Trophoblast cell (in vitro differentiated cells and primary cell): ENCODE results near the gene FADD.

Source experiments
- DNase-seq, 2 donors: peaks; one replicate each; pipeline ENCODE4 v3.0.0-alpha.2; 2016
- H2AFZ ChIP-seq: 2 replicates; pipeline ENCODE4 v1.6.1; 2013; ENCODE audit warnings: low read length, moderate library complexity, mild to moderate bottlenecking; ENCODE audit not compliant: insufficient read depth, poor library complexity
- H2AK5ac ChIP-seq: 2 replicates; pipeline ENCODE4 v1.6.1; 2013; ENCODE audit warnings: mild to moderate bottlenecking, low read length
- H2BK120ac ChIP-seq: 2 replicates; pipeline ENCODE4 v1.6.1; 2013; ENCODE audit warnings: low read length, mild to moderate bottlenecking, moderate library complexity; ENCODE audit not compliant: insufficient read depth, poor library complexity
- H2BK12ac ChIP-seq: 2 replicates; pipeline ENCODE4 v1.6.1; 2013; ENCODE audit warnings: mild to moderate bottlenecking, low read length, moderate library complexity
- H2BK5ac ChIP-seq: 2 replicates; pipeline ENCODE4 v1.6.1; 2013; ENCODE audit warnings: low read length, low read depth, moderate library complexity, mild to moderate bottlenecking; ENCODE audit not compliant: poor library complexity
- H3K14ac ChIP-seq: 2 replicates; pipeline ENCODE4 v1.6.1; 2013; ENCODE audit warnings: mild to moderate bottlenecking, low read length
- H3K18ac ChIP-seq: 2 replicates; pipeline ENCODE4 v1.6.1; 2013; ENCODE audit warnings: mild to moderate bottlenecking, low read length
- H3K23ac ChIP-seq: 2 replicates; pipeline ENCODE4 v1.6.1; 2013; ENCODE audit warnings: low read length
- H3K27ac ChIP-seq: 2 replicates; pipeline ENCODE4 v1.5.1; 2013; ENCODE audit warnings: low read depth, mild to moderate bottlenecking, inconsistent platforms, low read length, moderate library complexity
- H3K27me3 ChIP-seq: 2 replicates; pipeline ENCODE4 v1.6.1; 2013; ENCODE audit warnings: inconsistent platforms, mild to moderate bottlenecking, low read length, moderate library complexity; ENCODE audit not compliant: insufficient read depth
- H3K36me3 ChIP-seq, 2 experiments: 1 replicate in 1 of 2; 2 replicates in 1 of 2; pipeline ENCODE4 v1.6.1; 2013; ENCODE audit warnings: low read length in 2 of 2, mild to moderate bottlenecking in 2 of 2, moderate library complexity in 1 of 2; ENCODE audit not compliant: insufficient read depth in 2 of 2, control insufficient read depth in 1 of 2
- H3K4ac ChIP-seq: 2 replicates; pipeline ENCODE4 v1.6.1; 2013; ENCODE audit warnings: low read depth, mild to moderate bottlenecking, low read length, moderate library complexity
- H3K4me1 ChIP-seq, 2 experiments: 1 replicate in 1 of 2; 2 replicates in 1 of 2; pipeline ENCODE4 v1.6.1; 2013; ENCODE audit warnings: low read length in 2 of 2, mild to moderate bottlenecking in 2 of 2, moderate library complexity in 1 of 2; ENCODE audit not compliant: insufficient read depth in 2 of 2, control insufficient read depth in 1 of 2
- H3K4me2 ChIP-seq: 2 replicates; pipeline ENCODE4 v1.6.1; 2013; ENCODE audit warnings: inconsistent platforms, mild to moderate bottlenecking, low read length, moderate library complexity
- H3K4me3 ChIP-seq: 2 replicates; pipeline ENCODE4 v1.5.1; 2013; ENCODE audit warnings: mild to moderate bottlenecking, low read depth, low read length, inconsistent platforms
- H3K79me1 ChIP-seq: one replicate; pipeline ENCODE4 v1.6.1; 2013; ENCODE audit warnings: low read length
- H3K79me2 ChIP-seq: 2 replicates; pipeline ENCODE4 v1.6.1; 2013; ENCODE audit warnings: low read length, mild to moderate bottlenecking; ENCODE audit not compliant: control insufficient read depth, insufficient read depth, poor library complexity
- H3K9ac ChIP-seq: 2 replicates; pipeline ENCODE4 v1.6.1; 2013; ENCODE audit warnings: mild to moderate bottlenecking, low read length
- H3K9me3 ChIP-seq: 2 replicates; pipeline ENCODE4 v1.6.1; 2013; ENCODE audit warnings: low read depth, mild to moderate bottlenecking, control low read depth, inconsistent platforms, low read length; ENCODE audit not compliant: insufficient read depth
- H4K12ac ChIP-seq: 2 replicates; pipeline ENCODE4 v1.6.1; 2013; ENCODE audit warnings: low read depth, mild to moderate bottlenecking, low read length, moderate library complexity
- H4K8ac ChIP-seq: 2 replicates; pipeline ENCODE4 v1.6.1; 2013; ENCODE audit warnings: low read depth, mild to moderate bottlenecking, low read length, moderate library complexity
- H4K91ac ChIP-seq: one replicate; pipeline ENCODE4 v1.6.1; 2013; ENCODE audit warnings: low read depth, mild to moderate bottlenecking, low read length, moderate library complexity
- WGBS: extraction: QIAGEN DNeasy Blood & Tissue Kit; methylation state at CpG from one replicate; pipeline ENCODE4 v1.1.7; 2013; ENCODE audit warnings: missing lambda C conversion rate; ENCODE audit not compliant: insufficient read length, insufficient coverage; ENCODE audit errors: extremely low coverage; 5-methylcytosine and 5-hydroxymethylcytosine counted together

The FADD gene

DNA sequence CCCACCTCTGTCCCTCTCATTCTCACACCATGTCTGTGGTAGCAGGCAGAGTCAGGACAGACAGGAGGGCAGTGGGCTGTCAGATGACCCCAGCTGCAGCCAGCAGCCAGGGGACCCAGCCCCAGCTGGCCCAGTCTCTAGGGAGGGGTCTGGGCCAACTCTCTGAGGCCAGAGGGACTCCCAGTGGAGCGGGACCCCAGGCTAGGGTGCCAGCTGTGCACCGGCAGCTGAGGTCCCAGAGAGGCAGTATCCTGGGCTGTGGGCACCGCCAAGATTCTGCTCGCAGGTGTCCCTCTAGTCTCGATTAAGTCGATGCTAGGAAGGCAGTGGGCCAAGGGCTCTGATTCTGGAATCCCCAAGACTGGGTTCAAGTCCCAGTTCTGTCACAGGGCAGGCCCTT lies 16.7 kb upstream of the FADD start:
- Histone ChIP-seq H2AFZ (no peak overlapping the region), H3K36me3 (no peaks in the 10 kb centered on the region), H4K12ac (no peak overlapping the region), H3K4me2 (no peak overlapping the region), H3K4me3 (no peak overlapping the region), H3K27ac (no peak overlapping the region), H2BK120ac (no peak overlapping the region), H3K4me1 (no peaks in the 10 kb centered on the region), H3K79me1 (no peaks in the 10 kb centered on the region), H2BK12ac (no peak overlapping the region), H3K14ac (no peak overlapping the region), H3K18ac (no peak overlapping the region), H3K27me3 (no peaks in the 10 kb centered on the region), H2AK5ac (no peak overlapping the region), H4K91ac (no peak overlapping the region), H3K79me2 (no peaks in the 10 kb centered on the region), H4K8ac (no peak overlapping the region), H3K9me3 (peaks cover 8% of the 10 kb centered on the region), H3K9ac (no peak overlapping the region), H2BK5ac (no peak overlapping the region), H3K4ac (no peak overlapping the region), H3K23ac (no peak overlapping the region)
- WGBS: no CpG with 5 or more reads among the region's 6 CpGs
- DNase-seq: no peak

DNA sequence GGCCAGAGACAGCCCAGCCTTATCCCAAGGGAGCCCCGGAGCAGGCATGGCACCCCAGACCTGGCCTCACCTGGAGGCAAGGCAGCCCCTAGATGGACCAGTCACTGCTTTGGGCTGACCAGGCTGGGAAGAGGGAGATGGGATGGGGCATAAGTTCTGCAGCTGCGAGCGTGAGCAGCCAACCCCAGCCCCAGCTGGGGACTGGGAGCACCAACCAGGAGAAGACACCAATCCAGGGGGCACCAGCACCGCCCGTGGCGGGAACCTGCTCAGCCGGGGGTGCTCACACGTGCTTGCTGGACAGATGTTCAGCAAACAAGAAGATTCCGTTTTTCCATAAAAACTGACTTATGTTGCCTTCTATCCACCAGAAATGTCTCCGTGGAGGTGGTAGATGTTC lies 16.2 kb upstream of the FADD start:
- no peak overlapping the region for H3K14ac ChIP-seq
- DNase-seq: no peak
- H3K9ac ChIP-seq: no peak overlapping the region
- H4K91ac ChIP-seq: no peak overlapping the region
- no peaks in the 10 kb centered on the region for H3K36me3 ChIP-seq
- H3K4ac ChIP-seq: no peak overlapping the region
- no peak overlapping the region for H2AFZ ChIP-seq
- no peak overlapping the region for H2BK120ac ChIP-seq
- WGBS: no CpG with 5 or more reads among the region's 10 CpGs
- no peak overlapping the region for H4K8ac ChIP-seq
- no peak overlapping the region for H3K4me3 ChIP-seq
- no peak overlapping the region for H2BK12ac ChIP-seq
- H3K27ac ChIP-seq: no peak overlapping the region
- no peaks in the 10 kb centered on the region for H3K79me2 ChIP-seq
- H3K4me1 ChIP-seq: no peaks in the 10 kb centered on the region
- no peak overlapping the region for H3K4me2 ChIP-seq
- H3K23ac ChIP-seq: no peak overlapping the region
- no peaks in the 10 kb centered on the region for H3K27me3 ChIP-seq
- no peak overlapping the region for H2BK5ac ChIP-seq
- H3K79me1 ChIP-seq: no peaks in the 10 kb centered on the region
- no peak overlapping the region for H2AK5ac ChIP-seq
- no peak overlapping the region for H4K12ac ChIP-seq
- H3K9me3 ChIP-seq: peaks cover 7% of the 10 kb centered on the region
- no peak overlapping the region for H3K18ac ChIP-seq

DNA sequence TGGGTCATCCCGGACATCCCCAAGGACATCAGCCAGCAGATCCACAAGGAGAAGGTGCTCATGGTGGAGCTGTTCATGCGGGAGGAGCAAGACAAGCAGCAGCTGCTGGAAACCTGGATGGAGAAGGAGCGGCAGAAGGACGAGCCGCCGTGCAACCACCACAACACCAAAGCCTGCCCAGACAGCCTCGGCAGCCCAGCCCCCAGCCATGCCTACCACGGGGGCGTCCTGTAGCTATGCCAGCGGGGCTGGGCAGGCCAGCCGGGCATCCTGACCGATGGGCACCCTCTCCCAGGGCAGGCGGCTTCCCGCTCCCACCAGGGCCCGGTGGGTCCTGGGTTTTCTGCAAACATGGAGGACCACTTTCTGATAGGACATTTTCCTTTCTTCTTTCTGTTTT lies 15.3 kb upstream of the FADD start:
- Histone ChIP-seq H3K14ac (no peak overlapping the region), H4K8ac (no peak overlapping the region), H3K9ac (no peak overlapping the region), H2AK5ac (no peak overlapping the region), H3K79me2 (no peaks in the 10 kb centered on the region), H3K23ac (no peak overlapping the region), H2AFZ (no peak overlapping the region), H3K36me3 (no peaks in the 10 kb centered on the region), H2BK5ac (no peak overlapping the region), H3K4me2 (no peak overlapping the region), H3K4me1 (no peaks in the 10 kb centered on the region), H4K91ac (no peak overlapping the region), H3K18ac (no peak overlapping the region), H2BK120ac (no peak overlapping the region), H4K12ac (no peak overlapping the region), H3K27ac (no peak overlapping the region), H3K79me1 (no peaks in the 10 kb centered on the region), H3K4ac (no peak overlapping the region), H3K27me3 (no peaks in the 10 kb centered on the region), H2BK12ac (no peak overlapping the region), H3K4me3 (no peak overlapping the region), H3K9me3 (peaks cover 7% of the 10 kb centered on the region)
- DNase-seq: no peak
- WGBS: no CpG with 5 or more reads among the region's 15 CpGs

DNA sequence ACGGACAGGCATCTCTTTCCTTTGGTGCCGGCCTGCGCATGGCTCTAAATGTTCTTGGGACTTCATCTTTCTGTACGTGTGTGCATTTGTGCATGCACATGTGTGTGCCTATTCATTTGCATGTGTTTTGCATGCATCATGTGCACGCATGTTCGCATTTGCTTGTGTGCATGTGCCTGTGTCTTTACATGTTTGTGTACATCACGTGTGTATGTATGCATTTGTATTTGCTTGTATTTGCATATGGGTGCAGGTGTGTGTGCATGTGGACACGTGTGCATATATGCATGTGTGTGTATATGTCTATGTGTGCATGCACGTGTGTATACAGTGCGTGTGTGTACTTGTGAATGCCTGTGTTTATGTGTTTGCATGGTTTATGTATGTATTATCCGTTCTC lies 13.5 kb upstream of the FADD start:
- Histone ChIP-seq H3K4me3 (no peak overlapping the region), H2BK120ac (no peak overlapping the region), H3K14ac (no peak overlapping the region), H3K4me2 (no peak overlapping the region), H3K79me2 (no peaks in the 10 kb centered on the region), H3K18ac (no peak overlapping the region), H3K36me3 (no peaks in the 10 kb centered on the region), H3K4me1 (no peaks in the 10 kb centered on the region), H2BK5ac (no peak overlapping the region), H3K4ac (no peak overlapping the region), H3K27ac (no peak overlapping the region), H4K91ac (no peak overlapping the region), H2AFZ (no peak overlapping the region), H3K27me3 (no peaks in the 10 kb centered on the region), H2BK12ac (no peak overlapping the region), H4K12ac (no peak overlapping the region), H3K23ac (no peak overlapping the region), H4K8ac (no peak overlapping the region), H3K79me1 (no peaks in the 10 kb centered on the region), H2AK5ac (no peak overlapping the region), H3K9ac (no peak overlapping the region), H3K9me3 (peaks cover 10% of the 10 kb centered on the region)
- no CpG with 5 or more reads among the region's 11 CpGs for WGBS
- no peak for DNase-seq
